PC-3 (cell line): ENCODE results near the gene KCNC1. TPM values are rescaled to one million over a fixed set of nuclear protein-coding genes. Genes with fewer than 3 reads are reported as not detected.

Experiments used
- ATAC-seq: fragments of 200-7000 bp; cut with Tn5 transposase; 2 replicates; pipeline ENCODE4 v1.9.1; 2020; ENCODE audit warnings: mild to moderate bottlenecking, moderate library complexity
- BruUV-seq: library from RNA; stranded (reverse); fragments of 400-500 nt; replicated peaks from 2 replicates; lab custom pipeline; 2021; lab: Mats Ljungman, UMichigan
- CTCF ChIA-PET: fragments of 300-600 bp; sonication (Branson Sonifier 250); formaldehyde crosslinking; loops from one replicate; lab custom pipeline; 2022; ENCODE audit warnings: antibody characterized with exemption; lab: Charles Lee
- POLR2A ChIA-PET: fragments of 300-600 bp; sonication (Branson Sonifier 250); formaldehyde crosslinking; loops from one replicate; lab custom pipeline; 2022; ENCODE audit warnings: antibody characterized with exemption; ENCODE audit not compliant: unreplicated experiment; lab: Charles Lee
- DNase-seq: peaks from one replicate; pipeline ENCODE4 v3.0.0-alpha.2; 2015
- H2AFZ ChIP-seq: fragments of 300-600 bp; sonication (generic); 2 replicates; pipeline ENCODE4 v1.6.0; 2016; ENCODE audit warnings: antibody characterized with exemption, low read length
- H3F3A ChIP-seq: fragments of 300-600 bp; sonication (generic); one replicate; pipeline ENCODE4 v1.6.0; 2017; ENCODE audit warnings: antibody characterized with exemption, low read length, control low read depth, mild to moderate bottlenecking; ENCODE audit not compliant: unreplicated experiment
- H3K27ac ChIP-seq: fragments of 300-600 bp; sonication (generic); 2 replicates; pipeline ENCODE4 v1.5.1; 2016; ENCODE audit warnings: mild to moderate bottlenecking, low read length
- H3K27me3 ChIP-seq: fragments of 300-600 bp; sonication (generic); 2 replicates; pipeline ENCODE4 v1.6.1; 2016; ENCODE audit warnings: low read length, mixed read lengths
- H3K36me3 ChIP-seq: fragments of 300-600 bp; sonication (generic); 2 replicates; pipeline ENCODE4 v1.6.1; 2016; ENCODE audit warnings: low read depth, mixed run types, low read length, mixed read lengths
- H3K4me1 ChIP-seq: fragments of 300-600 bp; sonication (generic); 2 replicates; pipeline ENCODE4 v1.5.1; 2016; ENCODE audit warnings: low read length; ENCODE audit not compliant: insufficient read depth
- H3K4me2 ChIP-seq: fragments of 300-600 bp; sonication (generic); 2 replicates; pipeline ENCODE4 v1.6.0; 2016; ENCODE audit warnings: low read length
- H3K4me3 ChIP-seq: fragments of 300-600 bp; sonication (generic); 2 replicates; pipeline ENCODE4 v1.5.1; 2016; ENCODE audit warnings: mild to moderate bottlenecking, low read length, mixed read lengths
- H3K79me2 ChIP-seq: fragments of 300-600 bp; sonication (generic); 2 replicates; pipeline ENCODE4 v1.6.1; 2017; ENCODE audit warnings: low read length, mixed read lengths
- H3K9ac ChIP-seq: fragments of 300-600 bp; sonication (generic); 2 replicates; pipeline ENCODE4 v1.6.0; 2016; ENCODE audit warnings: mild to moderate bottlenecking, low read length
- H3K9me2 ChIP-seq: fragments of 300-600 bp; sonication (generic); replicated peaks from 2 replicates; pipeline ENCODE4 v1.6.1; 2016; ENCODE audit warnings: mixed run types, low read length, mixed read lengths
- H3K9me3 ChIP-seq: fragments of 300-600 bp; sonication (generic); 2 replicates; pipeline ENCODE4 v1.6.1; 2016; ENCODE audit warnings: low read length, mixed read lengths
- H4K20me1 ChIP-seq: fragments of 300-600 bp; sonication (generic); 2 replicates; pipeline ENCODE4 v1.6.1; 2016; ENCODE audit warnings: low read length, mixed read lengths
- CTCF ChIP-seq: fragments of 300-600 bp; sonication (generic); conservative IDR thresholded peaks from 2 replicates; pipeline ENCODE4 v1.5.1; 2017; ENCODE audit warnings: antibody characterized with exemption, low read depth, mild to moderate bottlenecking, low read length
- EZH2 ChIP-seq: fragments of 300-600 bp; sonication (generic); IDR thresholded peaks from one replicate; pipeline ENCODE4 v1.6.1; 2017; ENCODE audit warnings: antibody characterized with exemption, mild to moderate bottlenecking, low read length; ENCODE audit not compliant: unreplicated experiment
- EZH2phosphoT487 ChIP-seq: fragments of 300-600 bp; sonication (generic); IDR thresholded peaks from 2 replicates; pipeline ENCODE4 v1.6.1; 2018; ENCODE audit warnings: mild to moderate bottlenecking, antibody characterized with exemption, low read length, borderline replicate concordance
- intact Hi-C: fragments of 100-400 bp; cut with micrococcal nuclease; formaldehyde crosslinking; loops from 2 replicates; pipeline ENCODE4 v1.9.0; 2023
- total RNA-seq: library from RNA; depleted of rRNA; stranded (reverse); fragments of >200 nt; gene quantifications from 2 replicates; pipeline ENCODE4 v1.2.3, GENCODE V29; 2014

The KCNC1 gene
- total RNA-seq, 1 experiment from 2014 or later, result not detected

GRCh38 chr11:17801166-17801565 is 66.6 kb downstream of the KCNC1 start:
- H3K9me3 ChIP-seq, result no peaks in the 10 kb centered on the region
- no peaks in the 10 kb centered on the region for H4K20me1 ChIP-seq
- POLR2A ChIA-PET, result no interaction called here
- intact Hi-C loops, result no loop called here
- ATAC-seq, result no peak
- H2AFZ ChIP-seq, result no peak overlapping the region
- H3K27ac ChIP-seq, result no peak overlapping the region
- CTCF ChIA-PET, result interaction anchor here (0.6 kb wide), 2 partner anchors 32 to 168 kb away, joined by 3 to 4 read pairs; no protein-coding TSS in a partner anchor
- H3K36me3 ChIP-seq, result no peaks in the 10 kb centered on the region
- no peak overlapping the region for H3K9ac ChIP-seq
- H3F3A ChIP-seq, result no peaks in the 10 kb centered on the region
- H3K79me2 ChIP-seq, result no peaks in the 10 kb centered on the region
- BruUV-seq, result no TSS peak
- H3K9me2 ChIP-seq, result no peaks in the 10 kb centered on the region
- no peaks in the 10 kb centered on the region for H3K27me3 ChIP-seq
- no peak for TF ChIP-seq EZH2
- no peak for TF ChIP-seq CTCF
- no peak for TF ChIP-seq EZH2phosphoT487
- H3K4me1 ChIP-seq, result no peaks in the 10 kb centered on the region
- no peak overlapping the region for H3K4me2 ChIP-seq
- no peak overlapping the region for H3K4me3 ChIP-seq
- no peak for DNase-seq

- Histone ChIP-seq H4K20me1 (no peaks in the 10 kb centered on the region), H3K9me3 (no peaks in the 10 kb centered on the region), H2AFZ (no peak overlapping the region), H3K4me1 (no peaks in the 10 kb centered on the region), H3K9me2 (no peaks in the 10 kb centered on the region), H3K27ac (no peak overlapping the region), H3K4me2 (no peak overlapping the region), H3F3A (no peaks in the 10 kb centered on the region), H3K4me3 (no peak overlapping the region), H3K36me3 (no peaks in the 10 kb centered on the region), H3K79me2 (no peaks in the 10 kb centered on the region), H3K9ac (no peak overlapping the region), H3K27me3 (no peaks in the 10 kb centered on the region)
- TF ChIP-seq EZH2 (no peak), CTCF (no peak), EZH2phosphoT487 (no peak)
- DNase-seq (no peak), ATAC-seq (no peak)
- CTCF ChIA-PET, result no interaction called here
- BruUV-seq, result no TSS peak
- POLR2A ChIA-PET, result no interaction called here
- intact Hi-C loops, result no loop called here
These were observed 67.9 kb downstream of the KCNC1 start for GRCh38 chr11:17802491-17802890.

GRCh38 chr11:17803754-17804334 is 69.3 kb downstream of the KCNC1 start:
- intact Hi-C loops, result no loop called here
- H3K4me1 ChIP-seq, result no peaks in the 10 kb centered on the region
- H4K20me1 ChIP-seq, result no peaks in the 10 kb centered on the region
- H3K27ac ChIP-seq, result no peak overlapping the region
- H3K27me3 ChIP-seq, result no peaks in the 10 kb centered on the region
- no peak overlapping the region for H3K4me3 ChIP-seq
- no peaks in the 10 kb centered on the region for H3K79me2 ChIP-seq
- TF ChIP-seq CTCF (no peak), EZH2phosphoT487 (no peak), EZH2 (no peak)
- H3K9ac ChIP-seq, result no peak overlapping the region
- H3K9me3 ChIP-seq, result no peaks in the 10 kb centered on the region
- ATAC-seq (no peak), DNase-seq (no peak)
- H2AFZ ChIP-seq, result no peak overlapping the region
- no TSS peak for BruUV-seq
- POLR2A ChIA-PET, result no interaction called here
- CTCF ChIA-PET, result no interaction called here
- H3K36me3 ChIP-seq, result no peaks in the 10 kb centered on the region
- no peaks in the 10 kb centered on the region for H3F3A ChIP-seq
- H3K4me2 ChIP-seq, result no peak overlapping the region
- H3K9me2 ChIP-seq, result no peaks in the 10 kb centered on the region
